Measurements from ENCODE around the gene KIDINS220. TPM values are rescaled to one million over a fixed set of nuclear protein-coding genes. Genes with fewer than 3 reads are reported as not detected.

The KIDINS220 gene
- polyA plus RNA-seq, 12 donors: 39.4 to 82.5 (median 64.5) TPM; not detected in 1

GRCh38 chr2:8806885-8807704 lies 30.3 kb downstream of the KIDINS220 start:
- DNase-seq: no peak

GRCh38 chr2:8805278-8806210 lies 31.9 kb downstream of the KIDINS220 start:
- DNase-seq: no peak

DNA sequence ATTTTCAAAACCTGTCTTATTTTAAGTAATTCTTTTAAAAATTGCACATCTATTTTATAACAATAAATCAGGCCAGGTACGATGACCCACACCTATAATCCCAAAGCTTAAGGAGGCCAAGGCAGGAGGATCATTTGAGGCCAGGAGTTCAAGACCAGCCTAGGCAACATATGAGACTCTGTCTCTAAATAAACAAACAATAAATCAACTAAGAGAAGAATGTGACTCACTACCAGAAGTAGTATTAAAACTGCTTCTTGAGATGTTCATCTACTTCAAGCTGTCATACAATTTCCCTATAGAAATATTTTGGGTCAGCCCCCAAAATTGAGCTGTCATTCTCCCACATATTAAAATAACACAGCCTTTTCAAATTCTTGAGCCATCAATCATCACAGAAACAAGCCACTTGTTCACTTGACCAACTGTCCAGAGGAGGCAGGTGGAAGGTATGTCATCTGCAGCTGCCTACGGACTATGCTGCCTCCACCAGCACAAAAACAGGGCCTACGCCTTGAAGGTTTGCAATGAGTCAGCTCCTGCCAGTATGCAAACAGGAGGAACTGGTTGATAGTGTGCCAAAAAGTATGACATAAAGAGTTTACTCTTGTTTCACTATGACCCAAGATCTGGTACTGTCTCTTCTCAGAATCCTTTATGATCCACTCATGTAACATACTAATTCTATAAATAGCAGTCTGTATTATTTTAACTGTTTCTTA lies 33.6 kb downstream of the KIDINS220 start:
- DNase-seq: no peak

- DNase-seq: no peak
These were observed 34.7 kb downstream of the KIDINS220 start for GRCh38 chr2:8802741-8803140.

GRCh38 chr2:8800821-8801220 lies 36.6 kb downstream of the KIDINS220 start:
- no peak for DNase-seq

GRCh38 chr2:8800218-8800617 lies 37.2 kb downstream of the KIDINS220 start:
- no peak for DNase-seq

- DNase-seq: no peak
These were observed 38.4 kb downstream of the KIDINS220 start for GRCh38 chr2:8799004-8799403.

DNA sequence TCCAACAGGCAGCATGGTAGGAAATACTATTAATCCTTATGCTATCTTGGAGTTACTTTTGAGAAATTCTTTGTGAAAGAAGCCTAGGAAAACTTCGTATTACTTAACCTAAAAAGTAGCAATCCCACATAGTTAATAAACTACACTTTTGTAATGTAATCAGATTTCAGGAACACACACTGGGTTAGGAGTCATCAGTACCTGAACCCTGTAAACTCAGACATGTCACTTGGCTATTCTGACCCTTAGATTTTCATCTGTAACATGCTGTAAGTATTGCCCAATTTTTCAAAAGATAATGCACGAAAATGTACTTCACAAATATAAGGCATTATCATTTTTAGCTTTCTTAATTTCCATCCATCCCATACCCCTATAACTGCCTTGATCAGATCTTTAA lies 39.0 kb downstream of the KIDINS220 start:
- no peak for DNase-seq

GRCh38 chr2:8797682-8798081 lies 39.7 kb downstream of the KIDINS220 start:
- DNase-seq: no peak

DNA sequence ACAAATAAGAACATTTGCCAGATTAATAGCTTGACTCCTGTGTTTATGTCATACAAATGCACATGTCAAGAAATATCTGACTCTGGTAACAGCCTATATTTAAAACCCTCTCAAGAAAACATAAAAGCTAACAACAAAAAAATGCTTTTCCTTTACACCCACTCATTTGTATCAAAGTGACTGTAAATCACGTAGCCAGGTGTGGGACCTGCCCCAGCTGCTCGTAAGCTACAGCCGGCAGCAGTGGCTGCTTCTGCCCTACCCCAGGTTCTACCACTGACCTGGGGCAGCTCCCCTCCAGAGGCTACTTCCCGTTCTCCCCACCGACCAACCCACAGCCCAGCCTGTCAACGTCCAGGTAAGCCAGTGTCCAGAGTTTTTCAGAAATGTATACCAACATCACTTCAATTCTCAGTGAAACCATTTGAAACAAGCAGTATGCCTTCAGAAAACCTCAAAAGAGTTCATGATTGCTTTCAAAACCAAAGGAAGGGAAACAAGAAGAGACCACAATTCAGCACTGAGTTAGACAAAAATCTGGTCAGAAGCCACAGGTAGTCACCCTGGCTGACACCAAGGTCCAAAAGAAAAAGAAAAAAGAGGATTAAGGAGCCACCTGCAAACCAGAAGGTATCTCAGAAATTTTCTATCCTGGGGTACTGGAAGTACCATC lies 40.4 kb downstream of the KIDINS220 start:
- DNase-seq: no peak

GRCh38 chr2:8796315-8796848 lies 41.0 kb downstream of the KIDINS220 start:
- no peak for DNase-seq

DNA sequence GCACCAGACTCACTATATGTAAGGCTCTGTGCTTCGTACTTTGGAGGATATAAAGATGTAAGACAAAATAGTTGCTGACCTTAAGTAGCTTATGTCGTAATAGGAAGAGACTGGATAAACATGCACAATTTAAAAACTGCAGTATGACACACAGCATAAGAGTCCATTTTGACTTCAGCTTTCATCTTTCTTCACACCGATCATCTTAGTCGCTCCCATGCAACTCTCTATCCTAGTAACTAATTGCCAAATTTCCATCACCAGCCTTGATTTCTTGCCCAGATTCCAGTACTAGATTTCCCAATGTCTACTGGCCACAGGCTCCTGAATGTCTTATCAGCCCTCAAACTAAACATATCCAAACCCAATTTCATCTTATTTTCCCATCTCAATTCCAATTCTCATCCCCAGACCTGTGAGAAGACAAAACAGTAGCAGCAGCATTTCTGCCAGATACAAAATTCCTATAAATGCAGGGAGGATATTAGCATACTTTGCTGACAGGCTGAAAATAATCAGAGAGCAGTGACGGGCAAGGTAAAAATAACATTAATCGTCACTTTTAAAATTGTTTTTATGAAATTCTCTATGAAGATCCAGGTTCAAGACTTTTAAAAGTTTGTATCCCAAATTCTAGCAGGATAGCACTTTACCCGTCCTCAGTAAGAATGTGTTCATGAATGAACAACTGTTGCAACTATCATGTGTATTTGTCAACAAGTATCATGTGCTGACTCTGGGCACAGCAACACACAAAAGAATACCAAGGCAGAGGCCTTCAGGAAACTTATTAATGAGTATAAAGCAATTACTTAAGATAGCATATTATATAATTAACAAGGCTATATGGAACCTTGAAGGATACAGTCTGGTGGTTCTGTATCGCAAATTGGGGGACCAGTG lies 42.2 kb downstream of the KIDINS220 start:
- DNase-seq: no peak

GRCh38 chr2:8790739-8791162 lies 46.7 kb downstream of the KIDINS220 start:
- no peak for DNase-seq

- DNase-seq: no peak
These were observed 51.0 kb downstream of the KIDINS220 start for GRCh38 chr2:8786463-8786862.

- DNase-seq: no peak
These were observed 57.4 kb downstream of the KIDINS220 start for GRCh38 chr2:8779795-8780671.

DNA sequence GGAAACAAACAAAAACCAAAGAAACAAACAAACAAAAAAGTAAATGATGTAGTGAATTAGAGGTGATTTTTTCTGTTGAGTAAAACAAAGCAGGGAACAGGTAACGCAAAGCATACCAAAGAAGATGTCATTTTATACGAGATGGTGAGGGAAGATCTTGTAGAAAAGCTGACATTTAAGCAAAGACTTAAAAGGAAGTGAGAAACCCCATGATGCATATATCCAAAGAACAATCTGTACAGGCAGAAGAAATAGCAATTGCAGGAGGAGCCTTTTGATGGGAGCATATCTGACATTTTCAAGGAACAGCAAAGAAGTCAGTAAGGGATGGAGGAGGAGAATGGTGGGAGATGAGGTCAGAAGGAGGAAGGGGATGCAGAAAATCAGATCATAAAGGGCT lies 63.0 kb downstream of the KIDINS220 start:
- no peak for DNase-seq

- no peak for DNase-seq
These were observed 70.1 kb downstream of the KIDINS220 start for GRCh38 chr2:8767324-8767723.

GRCh38 chr2:8761529-8762164 lies 75.8 kb downstream of the KIDINS220 start:
- DNase-seq: peak; percentile 41

- DNase-seq: no peak
These were observed 80.7 kb downstream of the KIDINS220 start for GRCh38 chr2:8756716-8757115.

Measured in muscle of arm (tissue), 12 donors.